GM18498 (cell line): ENCODE measurements around the gene NRARP.
"Not testable (repeated sequence)": the region's sequence is repeated elsewhere in the genome, so short reads cannot be mapped to it uniquely, and the experiment has no call there.

ENCODE experiments used
- ATAC-seq: cut with Tn5 transposase; IDR thresholded peaks from one replicate; pipeline ENCODE4 v1.9.1; 2021; ENCODE audit warnings: mild to moderate bottlenecking, moderate library complexity; ENCODE audit not compliant: unreplicated experiment

NRARP gene, protein sequence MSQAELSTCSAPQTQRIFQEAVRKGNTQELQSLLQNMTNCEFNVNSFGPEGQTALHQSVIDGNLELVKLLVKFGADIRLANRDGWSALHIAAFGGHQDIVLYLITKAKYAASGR

GRCh38 chr9:137302118-137302448, at the start of gene NRARP:
NRARP (minus strand) TSS chr9:137302271; CDS start chr9:137301928, 343 bp downstream.
- peak; percentile 75 for ATAC-seq

DNA sequence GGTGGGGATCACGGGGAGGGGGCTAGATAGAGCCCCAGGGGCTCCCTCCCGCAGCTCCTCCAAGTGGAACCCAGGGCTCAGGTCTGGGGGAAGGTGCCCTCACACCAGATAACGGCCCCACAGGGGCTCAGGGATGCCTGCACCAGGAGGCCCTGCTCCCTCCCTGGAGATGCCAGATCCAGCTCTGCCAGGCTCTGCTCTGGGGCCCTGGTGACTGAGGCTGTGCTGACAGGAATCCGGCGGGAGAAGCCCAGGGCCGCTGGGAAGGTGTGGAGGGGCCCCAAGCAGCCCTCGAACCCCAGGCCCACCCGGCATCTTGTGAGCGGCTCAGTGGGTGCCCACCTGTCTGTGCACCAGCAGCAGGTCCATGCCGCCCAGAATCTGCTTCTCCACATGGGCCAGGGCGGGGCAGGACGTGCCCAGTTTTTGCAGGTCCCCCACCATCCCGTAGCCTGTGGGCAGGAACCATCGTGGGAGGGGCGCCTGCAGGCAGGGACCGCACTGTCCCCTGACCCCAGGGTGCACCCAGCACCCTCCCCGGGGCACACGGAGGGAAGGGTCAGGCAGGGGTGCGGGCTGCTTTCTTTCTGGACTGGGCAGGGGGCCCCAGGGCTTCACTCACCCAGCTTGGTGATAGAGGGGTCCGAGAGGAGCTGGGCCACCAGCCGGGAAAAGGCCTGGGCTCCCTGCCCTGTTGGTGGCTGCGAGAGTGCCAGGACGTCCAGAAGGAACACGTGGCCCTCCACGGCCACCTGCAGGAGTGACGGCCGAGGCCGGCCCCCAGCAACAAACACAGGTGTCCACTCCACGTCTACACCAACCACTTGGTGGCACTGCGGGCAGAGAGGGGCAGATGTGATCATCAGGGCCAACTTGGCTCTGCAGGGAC, 48.9 kb upstream of the NRARP start:
- no peak for ATAC-seq

- ATAC-seq = no peak
Measured at GRCh38 chr9:137349471-137350033, 47.5 kb upstream of the NRARP start.

DNA sequence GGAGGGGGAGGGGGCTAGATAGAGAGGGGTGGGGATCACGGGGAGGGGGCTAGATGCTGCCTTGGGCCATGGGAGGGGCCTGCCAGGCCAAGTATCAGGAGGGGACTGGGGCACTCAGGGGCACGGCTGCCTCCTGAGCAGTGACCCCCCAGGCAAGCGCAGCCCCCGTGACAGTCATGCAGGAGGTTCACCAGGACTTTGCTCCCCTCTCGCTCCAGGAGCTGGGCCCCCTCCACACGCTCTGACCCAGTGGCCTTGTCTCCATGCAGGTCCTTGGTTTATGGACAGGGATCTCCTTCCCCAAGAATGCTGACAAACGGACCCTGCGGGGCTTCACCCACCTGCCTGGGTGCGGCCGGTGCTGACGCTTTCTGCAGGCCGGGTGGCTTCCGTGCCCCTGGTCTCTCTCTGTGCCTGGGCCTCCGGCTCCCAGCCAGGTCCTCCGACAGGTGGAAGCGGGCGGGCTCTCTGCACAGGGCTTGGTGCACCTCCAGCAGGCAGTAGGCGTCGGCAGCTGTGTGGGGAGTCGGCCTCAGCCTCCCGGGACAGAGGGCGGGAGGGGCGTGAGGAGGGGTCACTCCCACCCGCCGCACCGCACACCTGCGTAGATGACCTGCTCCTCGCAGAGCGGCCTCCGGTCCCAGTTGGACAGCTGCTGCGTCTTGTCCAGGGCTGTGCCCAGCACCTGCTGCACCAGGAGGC, 46.8 kb upstream of the NRARP start:
- no peak for ATAC-seq

DNA sequence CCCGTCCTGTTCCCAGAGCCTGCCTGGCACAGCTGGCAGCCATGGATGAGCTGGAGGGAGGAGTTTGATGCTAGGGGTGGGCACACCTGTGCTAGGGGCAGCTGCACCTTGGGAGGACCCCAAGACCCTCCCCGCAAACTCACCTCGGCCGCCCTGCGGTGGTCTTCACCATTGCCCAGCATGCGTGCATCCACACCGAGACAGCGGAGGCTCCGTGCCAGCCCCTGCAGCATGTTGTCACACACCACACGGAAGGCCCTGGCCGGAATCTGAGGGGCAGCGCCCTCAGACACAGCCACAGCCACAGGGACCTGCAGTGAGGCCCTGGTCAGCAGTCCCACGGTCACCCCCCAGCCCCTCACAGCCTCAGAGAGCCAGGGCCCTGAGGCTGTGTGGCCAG, 45.9 kb upstream of the NRARP start:
- ATAC-seq = no peak

GRCh38 chr9:137342482-137342881, 40.4 kb upstream of the NRARP start:
- no peak for ATAC-seq

DNA sequence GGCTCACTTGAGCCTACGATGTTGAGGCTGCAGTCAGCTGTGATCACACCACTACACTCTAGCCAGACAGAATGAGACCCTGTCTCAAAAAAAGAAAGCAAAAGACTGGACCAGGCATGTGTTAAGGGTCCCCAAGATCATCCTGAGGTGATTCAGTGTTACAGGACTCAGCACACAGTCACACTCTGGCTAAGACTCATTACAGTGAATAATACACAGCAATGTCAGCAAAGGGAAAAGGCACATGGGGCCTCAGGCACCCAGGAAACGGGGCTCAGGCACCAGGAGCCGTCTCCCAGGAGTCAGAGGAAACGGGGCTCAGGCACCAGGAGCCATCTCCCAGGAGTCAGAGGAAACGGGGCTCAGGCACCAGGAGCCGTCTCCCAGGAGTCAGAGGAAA, 39.2 kb upstream of the NRARP start:
- no peak for ATAC-seq

- not testable (repeated sequence) for ATAC-seq
Measured at GRCh38 chr9:137339908-137340462, 37.9 kb upstream of the NRARP start.

DNA sequence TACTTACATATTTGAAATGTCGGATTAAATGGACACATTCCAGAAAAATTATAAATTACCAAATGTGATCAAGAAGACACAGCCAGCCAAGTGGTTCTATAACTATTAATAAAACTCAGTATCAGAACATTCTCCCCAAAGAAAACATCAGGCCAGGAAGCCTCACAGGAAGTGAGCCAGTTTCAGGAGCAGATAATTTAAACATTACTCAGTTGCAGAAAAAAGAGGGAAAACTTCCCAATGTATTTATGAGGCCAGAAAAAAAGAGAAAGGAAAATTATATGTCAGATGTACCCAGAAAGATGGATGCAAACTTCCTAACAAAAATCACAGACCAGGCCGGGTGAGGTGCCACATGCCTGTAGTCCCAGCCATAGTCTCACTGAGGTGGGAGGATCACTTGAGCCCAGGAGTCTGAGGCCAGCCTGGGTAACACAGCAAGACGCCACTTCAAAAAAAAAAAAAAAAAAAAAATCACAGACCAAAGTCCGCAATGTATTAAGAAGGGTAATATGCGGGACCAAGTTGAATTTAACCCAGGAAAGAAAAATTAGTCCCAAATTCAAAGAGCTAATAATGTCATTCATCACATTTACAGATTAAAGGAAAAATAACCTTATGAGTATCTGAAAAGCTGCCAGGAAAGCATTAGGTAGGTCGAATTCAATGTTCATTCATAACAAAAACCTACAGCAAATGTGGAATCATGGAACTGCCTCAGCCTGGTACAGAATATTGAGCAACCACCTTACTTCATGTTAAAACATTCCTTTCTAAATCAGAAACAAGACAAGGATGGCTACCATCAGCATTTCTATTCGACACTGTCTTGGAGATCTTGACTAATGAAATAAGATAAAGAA, 37.2 kb upstream of the NRARP start:
- no peak for ATAC-seq

DNA sequence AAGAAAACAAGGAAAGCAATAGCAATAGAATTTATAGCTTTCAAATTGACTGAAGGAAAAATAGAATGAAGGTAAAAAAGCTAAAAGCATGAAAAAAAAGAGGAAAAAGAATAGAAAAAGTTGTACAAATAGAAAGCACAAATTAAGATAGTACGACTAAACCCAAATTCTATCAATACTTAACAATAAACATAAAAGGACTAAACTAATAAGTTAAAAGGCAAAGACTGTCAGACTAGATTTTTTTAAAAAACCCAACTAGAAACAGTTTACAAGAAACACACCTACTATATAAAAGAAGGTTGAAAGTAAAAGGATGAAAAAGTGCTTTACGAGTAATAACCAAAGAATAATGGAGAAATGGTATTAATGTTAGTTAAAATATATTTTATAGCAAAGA, 34.7 kb upstream of the NRARP start:
- no peak for ATAC-seq

DNA sequence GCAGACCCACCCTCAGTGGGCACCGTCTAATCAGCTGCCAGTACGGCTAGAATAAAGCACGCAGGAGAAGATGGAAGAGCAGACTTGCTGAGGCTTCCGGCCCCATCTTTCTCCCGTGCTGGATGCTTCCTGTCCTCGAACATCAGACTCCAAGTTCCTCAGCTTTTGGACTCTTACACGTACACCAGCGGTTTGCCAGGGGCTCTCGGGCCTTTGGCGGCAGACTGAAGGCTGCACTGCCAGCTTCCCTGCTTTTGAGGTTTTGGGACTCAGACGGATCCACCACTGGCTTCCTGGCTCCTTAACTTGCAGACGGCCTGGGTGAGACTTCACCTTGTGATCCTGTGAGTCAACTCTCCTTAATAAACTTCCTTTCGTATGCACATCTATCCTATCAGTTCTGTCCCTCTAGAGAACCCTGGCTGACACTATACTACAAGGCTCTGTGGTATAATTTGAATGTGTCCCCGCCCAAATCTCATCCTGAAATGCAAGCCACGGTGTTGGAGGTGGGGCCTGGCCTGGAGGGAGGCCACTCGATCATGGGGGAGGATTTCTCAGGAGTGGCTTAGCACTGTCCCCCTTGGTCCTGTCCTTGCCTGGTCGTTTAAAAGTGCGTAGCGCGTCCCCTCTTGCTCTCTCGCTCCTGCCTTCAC, 31.1 kb upstream of the NRARP start:
- no peak for ATAC-seq

- ATAC-seq = no peak
Measured at GRCh38 chr9:137331929-137332328, 29.9 kb upstream of the NRARP start.

DNA sequence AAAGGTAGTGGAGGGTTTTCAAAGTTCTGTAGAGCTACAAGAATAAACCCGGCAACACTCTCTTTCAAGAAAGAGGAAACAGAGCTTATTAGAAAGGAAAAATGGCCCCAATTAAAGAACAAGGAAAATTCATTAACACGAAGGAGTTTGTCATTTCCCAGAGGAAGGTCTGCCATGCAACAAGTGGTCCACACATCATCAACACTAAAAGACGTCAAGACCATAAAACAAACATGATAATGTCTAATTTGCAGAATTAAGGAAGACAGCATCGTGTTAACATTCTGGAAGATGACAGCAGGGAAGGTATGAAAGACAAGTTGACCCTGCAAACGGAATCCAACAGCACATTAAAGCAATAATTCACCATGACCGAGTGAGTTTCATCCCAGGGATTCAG, 28.6 kb upstream of the NRARP start:
- no peak for ATAC-seq

- not testable (repeated sequence) for ATAC-seq
Measured at GRCh38 chr9:137329590-137329989, 27.5 kb upstream of the NRARP start.

- ATAC-seq = not testable (repeated sequence)
Measured at GRCh38 chr9:137327641-137328550, 25.8 kb upstream of the NRARP start.

DNA sequence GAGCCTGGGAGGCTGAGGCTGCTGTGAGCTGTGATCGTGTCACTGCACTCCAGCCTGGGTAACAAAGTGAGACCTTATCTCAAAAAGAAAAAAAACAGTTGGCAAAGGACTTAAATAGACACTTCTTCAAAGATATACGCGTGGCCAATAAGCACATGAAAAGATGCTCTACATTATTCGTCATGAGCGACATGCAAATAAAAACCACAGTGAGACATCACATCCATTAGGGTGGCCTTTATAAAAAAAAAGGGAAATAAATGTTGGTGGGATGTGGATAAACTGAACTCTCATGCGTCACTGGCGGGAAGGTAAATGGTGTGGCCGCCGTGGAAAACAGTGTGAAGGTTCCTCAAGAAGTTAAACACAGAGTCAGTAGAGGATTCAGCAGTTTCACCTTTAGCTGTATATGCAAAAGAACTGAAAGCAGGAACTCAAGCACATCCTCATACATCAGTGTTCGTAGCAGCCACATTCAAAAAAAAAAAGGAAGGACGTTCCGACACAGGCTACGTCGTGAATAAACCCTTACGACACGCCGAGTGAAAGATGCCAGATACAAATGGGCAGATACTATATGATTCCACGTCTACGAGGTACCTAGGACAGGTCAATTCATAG, 24.5 kb upstream of the NRARP start:
- ATAC-seq = peak; percentile 48

GRCh38 chr9:137325799-137326198, 23.7 kb upstream of the NRARP start:
- ATAC-seq = no peak

GRCh38 chr9:137325124-137325523, 23.1 kb upstream of the NRARP start:
- ATAC-seq = no peak
